K562 (cell line): ENCODE results near the gene TMC6. TPM values are rescaled to one million over a fixed set of nuclear protein-coding genes. Genes with fewer than 3 reads are reported as not detected.

ENCODE experiments used
- GMEB1 ChIP-seq: fragments of 250-450 bp; sonication (Bioruptor Pico); IDR thresholded peaks from 2 replicates; pipeline ENCODE4 v1.4.0; 2020; ENCODE audit warnings: mild to moderate bottlenecking
- GTF2E2 ChIP-seq: fragments of 200-800 bp; sonication (Bioruptor generic); IDR thresholded peaks from 2 replicates; pipeline ENCODE4 v1.6.1; 2016; ENCODE audit warnings: missing genetic modification characterization, missing compliant biosample characterization
- IRF9 ChIP-seq: fragments of 450-650 bp; IDR thresholded peaks from 2 replicates; pipeline ENCODE4 v1.6.1; 2016; ENCODE audit warnings: missing biosample characterization, missing genetic modification characterization
- KLF10 ChIP-seq: fragments of 250-450 bp; sonication (Bioruptor Pico); IDR thresholded peaks from 2 replicates; pipeline ENCODE4 v1.6.1; 2021; ENCODE audit warnings: matching md5 sums
- NR0B1 ChIP-seq: fragments of 450-650 bp; IDR thresholded peaks from one replicate; pipeline ENCODE4 v1.6.1; 2018; ENCODE audit warnings: mild to moderate bottlenecking, moderate library complexity; ENCODE audit not compliant: partially characterized antibody
- RCOR1 ChIP-seq, 2 experiments: IDR thresholded peaks; 2 replicates each; pipeline ENCODE4 v1.6.1; 2012; ENCODE audit warnings: low read depth in 2 of 2, low read length in 2 of 2, borderline replicate concordance in 1 of 2, improper control_type of control experiment in 1 of 2
- SMARCC2 ChIP-seq: fragments of 450-650 bp; IDR thresholded peaks from 2 replicates; pipeline ENCODE4 v1.6.1; 2017; ENCODE audit warnings: antibody characterized with exemption, moderate library complexity, mild to moderate bottlenecking, low read depth
- SP1 ChIP-seq: sonication (generic); formaldehyde crosslinking; IDR thresholded peaks from 2 replicates; pipeline ENCODE4 v1.8.1; 2022; ENCODE audit warnings: mild to moderate bottlenecking, missing genetic modification reagents
- TRIM28 ChIP-seq: fragments of 450-650 bp; IDR thresholded peaks from 2 replicates; pipeline ENCODE4 v1.6.1; 2017
- ZNF778 ChIP-seq: fragments of 450-650 bp; formaldehyde crosslinking; IDR thresholded peaks from 2 replicates; pipeline ENCODE4 v1.4.0; 2020; ENCODE audit warnings: mild to moderate bottlenecking, moderate library complexity
- polyA plus RNA-seq, 8 experiments: library from polyadenylated mRNA; depleted of rRNA in 4 of 8; stranded (reverse) in 5 of 8; unstranded in 3 of 8; fragments of >200 nt; fragmentation: Nextera tagmentation in 2 of 8; fragmentation: Illumina TruSeq in 1 of 8; extraction: Ambion mirVana in 2 of 8; extraction: Trizol in 1 of 8; gene quantifications; 2 replicates each; pipeline versions ENCODE4 v1.2.1 to v1.2.3, GENCODE V29; 2011 to 2014; ENCODE audit warnings: inconsistent platforms in 1 of 8, missing spikeins in 1 of 8
- total RNA-seq, 7 experiments: library from RNA; depleted of rRNA in 6 of 7; stranded (reverse); fragments of >200 nt in 6 of 7; fragmentation: Illumina TruSeq in 2 of 7; extraction: Trizol in 2 of 7; gene quantifications; 2 replicates each; pipeline versions ENCODE4 v1.2.1 to v1.2.3, GENCODE V29; 2011 to 2021; ENCODE audit warnings: low replicate concordance in 1 of 7
- TF ChIP-seq, protein P1 (sequence below): fragments of 450-650 bp; IDR thresholded peaks from 2 replicates; pipeline ENCODE4 v1.6.1; 2016; ENCODE audit warnings: low read depth

Gene TMC6
- total and polyA plus RNA-seq, 9 of the 15 experiments (the other 6 are each of a cell fraction or from before 2014, with no cell fraction given): 4.1 to 351 (median 66.9) TPM

GRCh38 chr17:78168242-78168902 is 39.8 kb upstream of the TMC6 start, which contains the start of gene SYNGR2 (continued):
- TF ChIP-seq, protein P1, sequence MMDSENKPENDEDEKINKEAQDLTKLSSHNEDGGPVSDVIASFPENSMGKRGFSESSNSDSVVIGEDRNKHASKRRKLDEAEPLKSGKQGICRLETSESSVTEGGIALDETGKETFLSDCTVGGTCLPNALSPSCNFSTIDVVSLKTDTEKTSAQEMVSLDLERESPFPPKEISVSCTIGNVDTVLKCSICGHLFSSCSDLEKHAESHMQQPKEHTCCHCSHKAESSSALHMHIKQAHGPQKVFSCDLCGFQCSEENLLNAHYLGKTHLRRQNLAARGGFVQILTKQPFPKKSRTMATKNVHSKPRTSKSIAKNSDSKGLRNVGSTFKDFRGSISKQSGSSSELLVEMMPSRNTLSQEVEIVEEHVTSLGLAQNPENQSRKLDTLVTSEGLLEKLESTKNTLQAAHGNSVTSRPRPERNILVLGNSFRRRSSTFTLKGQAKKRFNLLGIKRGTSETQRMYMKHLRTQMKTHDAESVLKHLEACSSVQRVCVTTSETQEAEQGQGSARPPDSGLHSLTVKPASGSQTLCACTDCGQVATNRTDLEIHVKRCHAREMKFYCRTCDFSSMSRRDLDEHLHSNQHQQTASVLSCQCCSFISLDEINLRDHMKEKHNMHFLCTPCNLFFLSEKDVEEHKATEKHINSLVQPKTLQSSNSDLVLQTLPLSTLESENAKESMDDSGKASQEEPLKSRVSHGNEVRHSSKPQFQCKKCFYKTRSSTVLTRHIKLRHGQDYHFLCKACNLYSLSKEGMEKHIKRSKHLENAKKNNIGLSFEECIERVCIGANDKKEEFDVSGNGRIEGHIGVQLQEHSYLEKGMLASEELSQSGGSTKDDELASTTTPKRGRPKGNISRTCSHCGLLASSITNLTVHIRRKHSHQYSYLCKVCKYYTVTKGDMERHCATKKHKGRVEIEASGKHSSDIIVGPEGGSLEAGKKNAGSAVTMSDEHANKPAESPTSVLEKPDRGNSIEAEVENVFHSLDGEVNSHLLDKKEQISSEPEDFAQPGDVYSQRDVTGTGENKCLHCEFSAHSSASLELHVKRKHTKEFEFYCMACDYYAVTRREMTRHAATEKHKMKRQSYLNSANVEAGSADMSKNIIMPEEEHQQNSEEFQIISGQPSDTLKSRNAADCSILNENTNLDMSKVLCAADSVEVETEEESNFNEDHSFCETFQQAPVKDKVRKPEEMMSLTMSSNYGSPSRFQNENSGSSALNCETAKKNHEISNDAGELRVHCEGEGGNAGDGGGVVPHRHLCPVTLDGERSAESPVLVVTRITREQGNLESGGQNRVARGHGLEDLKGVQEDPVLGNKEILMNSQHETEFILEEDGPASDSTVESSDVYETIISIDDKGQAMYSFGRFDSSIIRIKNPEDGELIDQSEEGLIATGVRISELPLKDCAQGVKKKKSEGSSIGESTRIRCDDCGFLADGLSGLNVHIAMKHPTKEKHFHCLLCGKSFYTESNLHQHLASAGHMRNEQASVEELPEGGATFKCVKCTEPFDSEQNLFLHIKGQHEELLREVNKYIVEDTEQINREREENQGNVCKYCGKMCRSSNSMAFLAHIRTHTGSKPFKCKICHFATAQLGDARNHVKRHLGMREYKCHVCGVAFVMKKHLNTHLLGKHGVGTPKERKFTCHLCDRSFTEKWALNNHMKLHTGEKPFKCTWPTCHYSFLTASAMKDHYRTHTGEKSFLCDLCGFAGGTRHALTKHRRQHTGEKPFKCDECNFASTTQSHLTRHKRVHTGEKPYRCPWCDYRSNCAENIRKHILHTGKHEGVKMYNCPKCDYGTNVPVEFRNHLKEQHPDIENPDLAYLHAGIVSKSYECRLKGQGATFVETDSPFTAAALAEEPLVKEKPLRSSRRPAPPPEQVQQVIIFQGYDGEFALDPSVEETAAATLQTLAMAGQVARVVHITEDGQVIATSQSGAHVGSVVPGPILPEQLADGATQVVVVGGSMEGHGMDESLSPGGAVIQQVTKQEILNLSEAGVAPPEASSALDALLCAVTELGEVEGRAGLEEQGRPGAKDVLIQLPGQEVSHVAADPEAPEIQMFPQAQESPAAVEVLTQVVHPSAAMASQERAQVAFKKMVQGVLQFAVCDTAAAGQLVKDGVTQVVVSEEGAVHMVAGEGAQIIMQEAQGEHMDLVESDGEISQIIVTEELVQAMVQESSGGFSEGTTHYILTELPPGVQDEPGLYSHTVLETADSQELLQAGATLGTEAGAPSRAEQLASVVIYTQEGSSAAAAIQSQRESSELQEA: no peak
- TF ChIP-seq RCOR1 (IDR thresholded peaks at IDR 0.05; ENCODE audit: borderline replicate concordance in 1 of 2, low read depth in 2 of 2, low read length in 2 of 2) (peak in 1 of 2 experiments; percentile 20; a peak in 1 of 4 replicates), GMEB1 (CRISPR knock-in tag) (peak; percentile 67; the same call in 1 of the 2 replicates), SP1 (CRISPR knock-in tag) (peak; percentile 31; the same call in 1 of the 2 replicates), GTF2E2 (tag) (no peak), IRF9 (tag) (no peak), KLF10 (CRISPR knock-in tag) (no peak), ZNF778 (no peak), NR0B1 (no peak), SMARCC2 (no peak), TRIM28 (no peak)
